T-helper 22 cell (primary cell): ENCODE data around the gene CREB3.

Experiments used
- DNase-seq: peaks from one replicate; pipeline ENCODE4 v3.0.0-alpha.2; 2020; ENCODE audit warnings: low read depth

Gene CREB3

GRCh38 chr9:35749515-35750255, 17.2 kb downstream of the CREB3 start:
- DNase-seq, result no peak

GRCh38 chr9:35750256-35750531, 17.7 kb downstream of the CREB3 start:
- DNase-seq, result no peak

- no peak for DNase-seq
Observed at GRCh38 chr9:35753466-35753865, 21.0 kb downstream of the CREB3 start.

- DNase-seq, result no peak
Observed at GRCh38 chr9:35754264-35754663, 21.8 kb downstream of the CREB3 start, which contains the start of gene MSMP. Gene MSMP (minus strand): TSS chr9:35754276. CDS start chr9:35754129, 147 bp downstream.

GRCh38 chr9:35755071-35755470, 22.6 kb downstream of the CREB3 start:
- no peak for DNase-seq

- DNase-seq, result peak; percentile 41
Observed at GRCh38 chr9:35756275-35757225, 24.1 kb downstream of the CREB3 start.

- DNase-seq, result no peak
Observed at GRCh38 chr9:35757226-35757891, 24.9 kb downstream of the CREB3 start.

- no peak for DNase-seq
Observed at GRCh38 chr9:35757892-35758275, 25.4 kb downstream of the CREB3 start.

GRCh38 chr9:35758475-35759050, 26.1 kb downstream of the CREB3 start:
- no peak for DNase-seq

GRCh38 chr9:35759795-35760194, 27.3 kb downstream of the CREB3 start:
- no peak for DNase-seq

- DNase-seq, result no peak
Observed at GRCh38 chr9:35760651-35761050, 28.2 kb downstream of the CREB3 start.

GRCh38 chr9:35763181-35763580, 30.7 kb downstream of the CREB3 start:
- no peak for DNase-seq

GRCh38 chr9:35763803-35764202, 31.3 kb downstream of the CREB3 start:
- DNase-seq, result no peak

GRCh38 chr9:35766997-35767396, 34.5 kb downstream of the CREB3 start:
- DNase-seq, result no peak

- DNase-seq, result no peak
Observed at GRCh38 chr9:35767458-35767857, 35.0 kb downstream of the CREB3 start.

GRCh38 chr9:35769763-35770162, 37.3 kb downstream of the CREB3 start:
- DNase-seq, result no peak

- DNase-seq, result no peak
Observed at GRCh38 chr9:35771075-35771433, 38.6 kb downstream of the CREB3 start.

- no peak for DNase-seq
Observed at GRCh38 chr9:35771534-35771933, 39.1 kb downstream of the CREB3 start.

- DNase-seq, result no peak
Observed at GRCh38 chr9:35771943-35772342, 39.5 kb downstream of the CREB3 start.

GRCh38 chr9:35774907-35775635, 42.6 kb downstream of the CREB3 start:
- DNase-seq, result no peak

GRCh38 chr9:35776018-35776417, 43.6 kb downstream of the CREB3 start:
- no peak for DNase-seq

GRCh38 chr9:35778496-35778895, 46.0 kb downstream of the CREB3 start:
- no peak for DNase-seq
